GM12865 (cell line): ENCODE results near the gene RAI2.

Experiments
- DNase-seq: peaks from one replicate; pipeline ENCODE4 v3.0.0; 2010; ENCODE audit warnings: low read depth
- H3K4me3 ChIP-seq: 2 replicates; pipeline ENCODE4 v1.5.1; 2011; ENCODE audit warnings: mild to moderate bottlenecking, low read depth, low read length, control low read depth
- CTCF ChIP-seq: IDR thresholded peaks from 2 replicates; pipeline ENCODE4 v1.5.1; 2011; ENCODE audit warnings: low read length, control low read depth, low read depth, inconsistent platforms; ENCODE audit not compliant: insufficient read depth; ENCODE audit errors: missing control alignments

The RAI2 gene

GRCh38 chrX:17860811-17861488 lies at the start of gene RAI2:
Gene RAI2, minus strand, starts transcription at chrX:17861298. Its CDS starts 59,288 bp downstream, at chrX:17802010.
- no peak for DNase-seq
- H3K4me3 ChIP-seq: no peak within 1 kb of the TSS
- TF ChIP-seq CTCF: no peak

GRCh38 chrX:17888421-17888820 lies 27.3 kb upstream of the RAI2 start:
- H3K4me3 ChIP-seq: no peak overlapping the region
- no peak for TF ChIP-seq CTCF
- no peak for DNase-seq

- H3K4me3 ChIP-seq: no peak overlapping the region
- TF ChIP-seq CTCF: no peak
Measured at GRCh38 chrX:17882680-17883079, 21.6 kb upstream of the RAI2 start.

GRCh38 chrX:17878028-17878670 lies 17.1 kb upstream of the RAI2 start:
- no peak for TF ChIP-seq CTCF
- no peak for DNase-seq
- H3K4me3 ChIP-seq: no peak overlapping the region

More at GRCh38 chrX:17882680-17883079, 21.6 kb upstream of the RAI2 start:
- DNase-seq: no peak

- no peak for DNase-seq
- no peak for TF ChIP-seq CTCF
- no peak overlapping the region for H3K4me3 ChIP-seq
Measured at GRCh38 chrX:17876135-17876534, 15.0 kb upstream of the RAI2 start.

- TF ChIP-seq CTCF: no peak
- DNase-seq: no peak
- no peak overlapping the region for H3K4me3 ChIP-seq
Measured at GRCh38 chrX:17869580-17869979, 8.5 kb upstream of the RAI2 start.
